ENCODE data around the gene PAIP2. TPM values are rescaled to one million over a fixed set of nuclear protein-coding genes. Genes with fewer than 3 reads are reported as not detected.

Gene PAIP2
- total and polyA plus RNA-seq, 2 of the 4 experiments (the other 2 are of a cell fraction), result 41.9 to 59.5 TPM

GRCh38 chr5:139393497-139394122, 52.0 kb downstream of the PAIP2 start:
- Histone ChIP-seq H3K9ac (ENCODE audit: low read depth, low read length) (no peak overlapping the region), H2BK120ac (ENCODE audit: low read depth, low read length) (no peak overlapping the region), H2BK5ac (ENCODE audit: low read depth, low read length, poor library complexity, severe bottlenecking) (no peak overlapping the region), H4K20me1 (ENCODE audit: insufficient read depth, low read length) (no peaks in the 10 kb centered on the region), H4K5ac (ENCODE audit: low read depth, low read length) (no peak overlapping the region), H3K4me1 (ENCODE audit: control insufficient read depth, insufficient read depth, low read length) (peaks cover 3% of the 10 kb centered on the region; the same call in 1 of the 2 replicates), H3K4me3 (ENCODE audit: insufficient read depth, low read depth, low read length) (no peak overlapping the region), H3K23ac (ENCODE audit: low read depth, low read length) (no peak overlapping the region), H4K8ac (ENCODE audit: low read depth in 2 of 2, low read length in 2 of 2) (no peak overlapping the region), H3K4ac (ENCODE audit: low read depth, low read length) (no peak overlapping the region), H4K91ac (ENCODE audit: insufficient read depth, low read depth, low read length) (no peak overlapping the region), H2BK15ac (ENCODE audit: low read depth, low read length) (no peak overlapping the region), H3K9me1 (ENCODE audit: insufficient read depth, low read length) (no peaks in the 10 kb centered on the region), H3K27ac (ENCODE audit: insufficient read depth, low read length) (no peak overlapping the region), H3K79me1 (ENCODE audit: low read depth in 1 of 2, low read length in 2 of 2) (no peaks in the 10 kb centered on the region), H3K9me3 (ENCODE audit: control insufficient read depth, insufficient read depth, low read length) (peaks cover 16% of the 10 kb centered on the region; the same call in 1 of the 2 replicates), H2AK9ac (replicated peaks; ENCODE audit: low read depth, low read length, poor library complexity) (peak overlapping the region; percentile 57), H2BK20ac (ENCODE audit: low read depth, low read length) (no peak overlapping the region), H2AFZ (replicated peaks; ENCODE audit: low read length, poor library complexity) (peak overlapping the region; percentile 86), H3K18ac (ENCODE audit: low read depth, low read length) (no peak overlapping the region), H2AK5ac (ENCODE audit: low read depth, low read length) (no peak overlapping the region), H3K36me3 (ENCODE audit: control insufficient read depth, insufficient read depth, low read length) (no peaks in the 10 kb centered on the region), H3K27me3 (ENCODE audit: control insufficient read depth, insufficient read depth, low read length) (peaks cover 28% of the 10 kb centered on the region), H3K56ac (ENCODE audit: extremely low read depth, insufficient read depth, low read length) (no peak overlapping the region), H3K4me2 (ENCODE audit: low read depth, low read length) (no peak overlapping the region), H3K14ac (replicated peaks; ENCODE audit: low read depth, low read length) (no peak overlapping the region)
- 20% methylated on average over 28 of the region's 49 CpGs; no CpG with 5 or more reads in 1 of the 2 experiments for WGBS, 2 experiments (ENCODE audit: extremely low coverage in 2 of 2, insufficient read length in 1 of 2)
- DNase-seq (no peak), ATAC-seq (ENCODE audit: low read depth) (no peak)
- dilution Hi-C loops (cut with HindIII; ENCODE audit: low sequenced_read_pairs, unreplicated experiment) (no loop called here), intact Hi-C loops (cut with micrococcal nuclease) (no loop called here), in situ Hi-C loops (cut with MboI; ENCODE audit: low sequenced_read_pairs) (no loop called here)
- TF ChIP-seq CTCF (conservative IDR thresholded peaks at IDR 0.05; ENCODE audit: low read depth, low read length) (no peak), SMC3 (IDR thresholded peaks at IDR 0.05; ENCODE audit: low read depth, low read length) (no peak), BHLHE40 (IDR thresholded peaks at IDR 0.05; ENCODE audit: low read depth, low read length) (no peak), ELK1 (IDR thresholded peaks at IDR 0.05; ENCODE audit: borderline replicate concordance, low read depth, low read length) (no peak), CEBPB (IDR thresholded peaks at IDR 0.05; ENCODE audit: low read depth, low read length) (no peak)
- CTCF ChIA-PET, result interaction anchor here (1.3 kb wide), 1 partner anchor 121 kb away, joined by 3 read pairs; no protein-coding TSS in a partner anchor
- no TSS peak for BruUV-seq (replicated peaks)
- POLR2A ChIA-PET (ENCODE audit: unreplicated experiment), result no interaction called here

Data from IMR-90 (cell line).